Endodermal cell (in vitro differentiated cells): ENCODE data around the gene ABCA13. TPM values are rescaled to one million over a fixed set of nuclear protein-coding genes. Genes with fewer than 3 reads are reported as not detected.

ENCODE experiments used
- DNase-seq: peaks from one replicate; pipeline ENCODE4 v3.0.0-alpha.2; 2017
- H3K27ac ChIP-seq: 2 replicates; pipeline ENCODE4 v1.5.1; 2013; ENCODE audit warnings: mild to moderate bottlenecking, low read depth, low read length, moderate library complexity
- H3K27me3 ChIP-seq: 2 replicates; pipeline ENCODE4 v1.6.1; 2013; ENCODE audit warnings: mild to moderate bottlenecking, low read length, moderate library complexity; ENCODE audit not compliant: insufficient read depth, control insufficient read depth, poor library complexity, severe bottlenecking
- H3K36me3 ChIP-seq: 2 replicates; pipeline ENCODE4 v1.7.0; 2013; ENCODE audit warnings: mild to moderate bottlenecking, low read length, moderate library complexity; ENCODE audit not compliant: control insufficient read depth, insufficient read depth
- H3K4me1 ChIP-seq: one replicate; pipeline ENCODE4 v1.7.0; 2013; ENCODE audit warnings: low read length; ENCODE audit not compliant: control insufficient read depth, insufficient read depth
- H3K4me3 ChIP-seq: 2 replicates; pipeline ENCODE4 v1.5.1; 2013; ENCODE audit warnings: mild to moderate bottlenecking, low read length, moderate library complexity
- H3K9ac ChIP-seq: 2 replicates; pipeline ENCODE4 v1.6.1; 2013; ENCODE audit warnings: mild to moderate bottlenecking, low read length, moderate library complexity; ENCODE audit not compliant: poor library complexity, severe bottlenecking; ENCODE audit errors: extremely low read depth
- H3K9me3 ChIP-seq: 2 replicates; pipeline ENCODE4 v1.6.1; 2013; ENCODE audit warnings: mild to moderate bottlenecking, low read length, moderate library complexity; ENCODE audit not compliant: control insufficient read depth
- H3K27ac Mint-ChIP-seq: 2 replicates; pipeline ENCODE4 v1.8.0; 2020; ENCODE audit warnings: mixed read lengths
- H3K27me3 Mint-ChIP-seq: 2 replicates; pipeline ENCODE4 v1.8.0; 2021; ENCODE audit warnings: mild to moderate bottlenecking, mixed read lengths; ENCODE audit not compliant: insufficient read depth
- H3K36me3 Mint-ChIP-seq: 2 replicates; pipeline ENCODE4 v1.8.0; 2020; ENCODE audit warnings: low read depth, mixed read lengths
- H3K4me1 Mint-ChIP-seq: 2 replicates; pipeline ENCODE4 v1.8.0; 2020; ENCODE audit warnings: mixed read lengths
- H3K4me3 Mint-ChIP-seq: 2 replicates; pipeline ENCODE4 v1.8.0; 2020; ENCODE audit warnings: mild to moderate bottlenecking, moderate library complexity, mixed read lengths
- H3K9me3 Mint-ChIP-seq: 2 replicates; pipeline ENCODE4 v1.8.0; 2020; ENCODE audit warnings: mild to moderate bottlenecking, mixed read lengths
- CTCF ChIP-seq: fragments of 200-600 bp; sonication (generic); conservative IDR thresholded peaks from 2 replicates; pipeline ENCODE4 v1.5.0; 2021; ENCODE audit warnings: antibody characterized with exemption, mild to moderate bottlenecking
- WGBS, 2 experiments: methylation state at CpG; one replicate each; pipeline versions ENCODE4 v1.1.5 to v1.1.7; 2013; ENCODE audit warnings: missing lambda C conversion rate in 2 of 2, mixed read lengths in 1 of 2; ENCODE audit not compliant: insufficient coverage in 1 of 2, insufficient read length in 1 of 2; 5-methylcytosine and 5-hydroxymethylcytosine counted together
- total RNA-seq, 2 donors: library from RNA; stranded (reverse); fragmentation: NEBNext Ultra II Directional in 1 of 2; extraction: Animal tissue kit (Norgen Biotek cat#: 25700) in 1 of 2; gene quantifications; 2 replicates in 1 of 2; 3 replicates in 1 of 2; pipeline ENCODE4 v1.2.1, GENCODE V29; 2021

ABCA13 gene
- total RNA-seq, 2 donors from 2014 or later = 0.04 to 0.11 TPM

- no peak for DNase-seq
- H3K9me3 ChIP-seq = no peaks in the 10 kb centered on the region
- Mint-ChIP-seq H3K4me3 (no peak overlapping the region), H3K4me1 (no peaks in the 10 kb centered on the region), H3K36me3 (no peaks in the 10 kb centered on the region), H3K27ac (no peak overlapping the region), H3K9me3 (no peaks in the 10 kb centered on the region), H3K27me3 (no peaks in the 10 kb centered on the region)
- no peaks in the 10 kb centered on the region for H3K36me3 ChIP-seq
- H3K4me3 ChIP-seq = no peak overlapping the region
- 75% methylated on average over 1 of the region's 1 CpG; no CpG with 5 or more reads in 1 of the 2 experiments for WGBS, 2 experiments
- no peak for TF ChIP-seq CTCF
- H3K27ac ChIP-seq = no peak overlapping the region
- H3K9ac ChIP-seq = no peak overlapping the region
- H3K4me1 ChIP-seq = no peaks in the 10 kb centered on the region
- H3K27me3 ChIP-seq = no peaks in the 10 kb centered on the region
Measured at GRCh38 chr7:48691788-48692187, 520.5 kb downstream of the ABCA13 start.

Other genes with a start within 250 kb of the ABCA13 start
- gene PKD1L1, start 223.0 kb upstream of the ABCA13 start, total RNA-seq = under 1 TPM; 0.13 to 0.20 TPM
- 10 to 100 TPM; 37.0 to 42.5 TPM for gene HUS1, start 191.8 kb upstream of the ABCA13 start, total RNA-seq
- gene SUN3, start 142.4 kb upstream of the ABCA13 start, total RNA-seq = not detected
- gene C7orf57, start 135.9 kb upstream of the ABCA13 start, total RNA-seq = under 1 TPM in 1 of 2 donors, not detected in 1; 0.57 TPM
- gene UPP1, start 82.2 kb upstream of the ABCA13 start, total RNA-seq = 10 to 100 TPM; 40.5 to 46.3 TPM